HEK293 (cell line): ENCODE results near the gene CYCS.
A peak's percentile ranks its signal among the peaks of the same experiment; 100 is the strongest.

Experiments
- KLF16 ChIP-seq: fragments of 450-650 bp; formaldehyde crosslinking; IDR thresholded peaks from 2 replicates; pipeline ENCODE4 v1.5.1; 2017; ENCODE audit warnings: missing biosample characterization, missing genetic modification characterization
- PRDM10 ChIP-seq: fragments of 450-650 bp; formaldehyde crosslinking; IDR thresholded peaks from 2 replicates; pipeline ENCODE4 v1.5.1; 2016; ENCODE audit warnings: missing biosample characterization, missing genetic modification characterization
- ZBTB1 ChIP-seq: fragments of 450-650 bp; formaldehyde crosslinking; IDR thresholded peaks from 2 replicates; pipeline ENCODE4 v1.5.1; 2016; ENCODE audit warnings: missing biosample characterization, missing genetic modification characterization
- ZBTB20 ChIP-seq: fragments of 450-650 bp; formaldehyde crosslinking; IDR thresholded peaks from 2 replicates; pipeline ENCODE4 v1.5.1; 2016; ENCODE audit warnings: missing biosample characterization, missing genetic modification characterization
- ZBTB21 ChIP-seq: fragments of 450-650 bp; formaldehyde crosslinking; IDR thresholded peaks from 2 replicates; pipeline ENCODE4 v1.5.1; 2017; ENCODE audit warnings: missing biosample characterization, missing genetic modification characterization
- ZFP69B ChIP-seq: fragments of 450-650 bp; formaldehyde crosslinking; IDR thresholded peaks from 2 replicates; pipeline ENCODE4 v1.5.1; 2016; ENCODE audit warnings: missing biosample characterization, missing genetic modification characterization
- ZIC2 ChIP-seq: fragments of 450-650 bp; formaldehyde crosslinking; IDR thresholded peaks from 2 replicates; pipeline ENCODE4 v1.5.1; 2016; ENCODE audit warnings: missing biosample characterization, missing genetic modification characterization
- ZNF138 ChIP-seq: fragments of 450-650 bp; formaldehyde crosslinking; IDR thresholded peaks from 2 replicates; pipeline ENCODE4 v1.5.1; 2016; ENCODE audit warnings: missing biosample characterization, missing genetic modification characterization, borderline replicate concordance
- ZNF175 ChIP-seq: fragments of 450-650 bp; formaldehyde crosslinking; IDR thresholded peaks from 2 replicates; pipeline ENCODE4 v1.5.1; 2016; ENCODE audit warnings: missing biosample characterization, missing genetic modification characterization
- ZNF211 ChIP-seq: fragments of 450-650 bp; formaldehyde crosslinking; IDR thresholded peaks from 2 replicates; pipeline ENCODE4 v1.5.1; 2016; ENCODE audit warnings: low read depth, missing biosample characterization, missing genetic modification characterization
- ZNF26 ChIP-seq: fragments of 450-650 bp; formaldehyde crosslinking; IDR thresholded peaks from 2 replicates; pipeline ENCODE4 v1.5.1; 2016; ENCODE audit warnings: missing biosample characterization, missing genetic modification characterization
- ZNF302 ChIP-seq: fragments of 450-650 bp; formaldehyde crosslinking; IDR thresholded peaks from 2 replicates; pipeline ENCODE4 v1.5.1; 2016; ENCODE audit warnings: missing biosample characterization, missing genetic modification characterization, low read depth
- ZNF366 ChIP-seq: fragments of 450-650 bp; formaldehyde crosslinking; conservative IDR thresholded peaks from 2 replicates; pipeline ENCODE4 v1.5.1; 2016; ENCODE audit warnings: missing biosample characterization, missing genetic modification characterization
- ZNF391 ChIP-seq: fragments of 450-650 bp; formaldehyde crosslinking; IDR thresholded peaks from 2 replicates; pipeline ENCODE4 v1.5.1; 2016; ENCODE audit warnings: low read depth, missing biosample characterization, missing genetic modification characterization, borderline replicate concordance
- ZNF394 ChIP-seq: fragments of 450-650 bp; formaldehyde crosslinking; IDR thresholded peaks from 2 replicates; pipeline ENCODE4 v1.5.1; 2016; ENCODE audit warnings: missing biosample characterization, missing genetic modification characterization, mild to moderate bottlenecking, moderate library complexity, borderline replicate concordance
- ZNF416 ChIP-seq: fragments of 450-650 bp; formaldehyde crosslinking; IDR thresholded peaks from 2 replicates; pipeline ENCODE4 v1.5.1; 2016; ENCODE audit warnings: missing biosample characterization, missing genetic modification characterization
- ZNF510 ChIP-seq: fragments of 450-650 bp; formaldehyde crosslinking; IDR thresholded peaks from 2 replicates; pipeline ENCODE4 v1.5.1; 2018; ENCODE audit warnings: mild to moderate bottlenecking, missing genetic modification characterization, missing biosample characterization; ENCODE audit not compliant: insufficient replicate concordance
- ZNF513 ChIP-seq: fragments of 450-650 bp; IDR thresholded peaks from 2 replicates; pipeline ENCODE4 v1.5.1; 2018; ENCODE audit warnings: missing biosample characterization, missing genetic modification characterization
- ZNF518A ChIP-seq: fragments of 450-650 bp; formaldehyde crosslinking; conservative IDR thresholded peaks from 2 replicates; pipeline ENCODE4 v1.5.1; 2016; ENCODE audit warnings: low read depth, missing biosample characterization, missing genetic modification characterization
- ZNF560 ChIP-seq: fragments of 450-650 bp; formaldehyde crosslinking; IDR thresholded peaks from 2 replicates; pipeline ENCODE4 v1.5.1; 2017; ENCODE audit warnings: missing biosample characterization, missing genetic modification characterization, borderline replicate concordance
- ZNF677 ChIP-seq: fragments of 450-650 bp; IDR thresholded peaks from 2 replicates; pipeline ENCODE4 v1.5.0; 2018; ENCODE audit warnings: missing biosample characterization, mild to moderate bottlenecking, missing genetic modification characterization, moderate library complexity
- ZNF707 ChIP-seq: fragments of 450-650 bp; formaldehyde crosslinking; IDR thresholded peaks from 2 replicates; pipeline ENCODE4 v1.5.1; 2016; ENCODE audit warnings: missing biosample characterization, missing genetic modification characterization
- ZNF76 ChIP-seq: fragments of 450-650 bp; formaldehyde crosslinking; IDR thresholded peaks from 2 replicates; pipeline ENCODE4; 2016; ENCODE audit warnings: low read depth, missing biosample characterization, missing genetic modification characterization, borderline replicate concordance
- ZNF785 ChIP-seq: fragments of 450-650 bp; formaldehyde crosslinking; IDR thresholded peaks from 2 replicates; pipeline ENCODE4 v1.5.1; 2016; ENCODE audit warnings: missing biosample characterization, missing genetic modification characterization

CYCS gene

GRCh38 chr7:25125137-25125946 is at the start of gene CYCS (continued):
- TF ChIP-seq ZNF138 (tag by site-specific recombination): no peak
- no peak for TF ChIP-seq ZNF26 (tag by site-specific recombination)
- peak; percentile 70 for TF ChIP-seq ZNF518A (tag by site-specific recombination)
- 0 out of 2 replicates have a peak, but pooled peaks have one; percentile 13 for TF ChIP-seq KLF16
- TF ChIP-seq ZNF560 (tag by site-specific recombination): no peak
- no peak for TF ChIP-seq ZNF302 (tag by site-specific recombination)
- no peak for TF ChIP-seq ZNF707
- no peak for TF ChIP-seq ZBTB20 (tag by site-specific recombination)
- no peak for TF ChIP-seq ZNF416
- no peak for TF ChIP-seq ZIC2
- no peak for TF ChIP-seq ZNF391 (tag by site-specific recombination)
- no peak for TF ChIP-seq ZBTB1
- TF ChIP-seq ZNF513 (tag by site-specific recombination): no peak
- peak; percentile 81; the same call in 1 of the 2 replicates for TF ChIP-seq ZNF394 (tag by site-specific recombination)
- TF ChIP-seq ZNF785 (tag by site-specific recombination): no peak
- TF ChIP-seq ZNF366: 0 out of 2 replicates have a peak, but pooled peaks have one; percentile 16
- TF ChIP-seq ZNF677: no peak
- peak; percentile 91 for TF ChIP-seq ZNF76
- TF ChIP-seq ZFP69B (tag by site-specific recombination): no peak
- no peak for TF ChIP-seq ZNF211 (tag by site-specific recombination)
- TF ChIP-seq ZNF175: no peak
- TF ChIP-seq ZNF510 (tag by site-specific recombination): no peak
- peak; percentile 24; the same call in 1 of the 2 replicates for TF ChIP-seq PRDM10
- TF ChIP-seq ZBTB21 (tag by site-specific recombination): peak; percentile 98
